ENCODE data around the gene RAI1.

Gene RAI1

DNA sequence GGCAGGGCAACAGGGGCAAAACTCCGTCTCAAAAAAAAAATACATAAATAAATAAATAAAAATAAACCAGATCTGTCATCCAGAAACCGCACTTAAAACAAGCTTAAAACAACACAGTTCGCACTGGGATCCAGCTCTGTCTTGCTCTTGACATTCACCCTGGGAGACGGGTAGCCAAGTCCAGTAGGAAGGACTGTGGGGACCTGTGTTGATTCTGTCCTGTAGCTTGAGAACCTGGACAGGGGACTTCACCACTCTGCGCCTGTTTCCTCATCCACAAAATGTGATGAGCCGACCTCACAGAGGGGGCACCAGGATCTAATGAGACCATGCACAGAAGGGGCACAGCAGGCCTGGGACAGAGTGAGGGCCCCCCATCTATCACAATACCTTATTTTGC is 1.5 kb upstream of the RAI1 start:
- TF ChIP-seq RARB (CRISPR knock-in tag; IDR thresholded peaks at IDR 0.05) (no peak), ZNF70 (CRISPR knock-in tag; IDR thresholded peaks at IDR 0.05) (no peak), POU6F1 (CRISPR knock-in tag; IDR thresholded peaks at IDR 0.05; ENCODE audit: borderline replicate concordance, low read depth) (no peak), GLIS3 (CRISPR knock-in tag; IDR thresholded peaks at IDR 0.05) (no peak), ZFP30 (CRISPR knock-in tag; IDR thresholded peaks at IDR 0.05) (no peak)
- ATAC-seq, result no peak

DNA sequence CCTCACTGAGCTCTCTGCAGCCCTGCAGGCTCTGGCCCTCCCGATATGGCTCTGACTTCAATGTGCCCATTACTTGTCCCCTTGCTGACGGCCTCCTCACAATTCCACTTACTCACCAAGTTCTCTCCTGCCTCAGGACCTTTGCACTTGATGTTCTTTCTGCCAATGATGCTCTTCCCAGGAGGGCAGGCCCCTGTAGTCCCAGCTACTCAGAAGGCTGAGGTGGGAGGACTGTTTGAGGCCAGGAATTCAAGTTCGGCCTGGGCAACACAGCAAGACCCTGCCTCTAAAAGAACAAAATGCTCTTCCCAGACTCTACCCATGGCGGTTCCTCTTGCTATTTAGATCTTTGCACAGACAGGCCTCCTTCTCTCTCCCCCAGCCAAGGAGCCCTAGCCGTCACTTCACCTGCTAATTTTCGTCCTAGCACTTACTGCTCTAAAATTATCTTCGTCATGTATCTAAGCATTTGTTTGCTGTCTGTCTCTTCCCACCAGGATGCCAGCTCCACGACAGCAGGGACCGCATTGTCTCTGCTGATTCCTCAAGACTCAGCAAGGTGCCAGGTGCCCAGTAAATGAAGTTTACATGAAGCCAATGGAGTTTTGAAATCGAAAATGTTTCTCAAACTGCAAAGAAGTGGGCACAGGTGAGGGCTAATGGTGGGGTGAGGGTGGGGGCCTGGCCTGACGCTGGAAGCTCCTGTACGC is 626 bp upstream of the RAI1 start:
- no peak for ATAC-seq
- TF ChIP-seq ARNTL (CRISPR knock-in tag; IDR thresholded peaks at IDR 0.05; ENCODE audit: borderline replicate concordance, low read depth), result no peak
- no peak for TF ChIP-seq OSR1 (CRISPR knock-in tag; IDR thresholded peaks at IDR 0.05)
- no peak for TF ChIP-seq POU6F1 (CRISPR knock-in tag; IDR thresholded peaks at IDR 0.05; ENCODE audit: borderline replicate concordance, low read depth)
- TF ChIP-seq TCF4 (CRISPR knock-in tag; IDR thresholded peaks at IDR 0.05; ENCODE audit: borderline replicate concordance), result no peak
- TF ChIP-seq CSDC2 (CRISPR knock-in tag; IDR thresholded peaks at IDR 0.05), result no peak
- TF ChIP-seq GLIS3 (CRISPR knock-in tag; IDR thresholded peaks at IDR 0.05), result no peak
- TF ChIP-seq CREB5 (CRISPR knock-in tag; IDR thresholded peaks at IDR 0.05; ENCODE audit: low read depth), result no peak
- no peak for TF ChIP-seq ZNF565 (CRISPR knock-in tag; conservative IDR thresholded peaks at IDR 0.05; ENCODE audit: low read depth)
- no peak for TF ChIP-seq ZNF70 (CRISPR knock-in tag; IDR thresholded peaks at IDR 0.05)
- no peak for TF ChIP-seq BACH2 (CRISPR knock-in tag; IDR thresholded peaks at IDR 0.05; ENCODE audit: borderline replicate concordance)
- no peak for TF ChIP-seq ISL1 (CRISPR knock-in tag; IDR thresholded peaks at IDR 0.05)
- TF ChIP-seq ESRRG (CRISPR knock-in tag; IDR thresholded peaks at IDR 0.05), result no peak
- no peak for TF ChIP-seq PATZ1 (CRISPR knock-in tag; IDR thresholded peaks at IDR 0.05; ENCODE audit: borderline replicate concordance)
- no peak for TF ChIP-seq ZFP30 (CRISPR knock-in tag; IDR thresholded peaks at IDR 0.05)
- no peak for TF ChIP-seq TOX (CRISPR knock-in tag; IDR thresholded peaks at IDR 0.05; ENCODE audit: borderline replicate concordance)

DNA sequence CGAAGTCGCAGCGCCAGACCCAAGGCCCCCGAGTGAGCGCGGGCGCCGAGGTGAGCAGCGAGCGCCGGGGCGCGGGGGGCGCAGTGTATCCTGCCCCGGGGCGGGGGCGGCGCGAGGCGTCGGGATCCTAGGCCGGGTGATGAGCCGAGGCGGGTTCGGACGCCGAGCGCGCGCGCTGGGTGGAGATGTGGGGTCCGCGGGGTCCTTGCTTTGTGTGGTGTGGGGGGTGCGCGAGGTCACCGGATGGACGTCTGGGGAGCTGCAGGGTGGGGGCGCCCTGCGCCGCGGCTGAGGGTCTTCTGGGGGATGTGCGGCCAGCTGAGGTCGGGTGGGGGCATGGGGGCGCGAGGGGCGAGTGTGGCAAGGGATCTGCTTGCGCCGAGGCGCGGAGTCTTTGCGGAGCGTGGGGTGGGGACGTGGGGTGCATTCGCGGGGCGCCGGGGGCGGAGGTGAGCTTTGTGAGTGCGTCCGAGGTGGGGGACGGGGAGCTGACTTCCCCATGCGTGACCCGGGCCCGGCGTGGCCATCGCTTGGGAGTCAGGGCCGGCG is 560 bp downstream of the RAI1 start:
- TF ChIP-seq ARNTL (CRISPR knock-in tag; IDR thresholded peaks at IDR 0.05; ENCODE audit: borderline replicate concordance, low read depth) (no peak), PPARA (CRISPR knock-in tag; IDR thresholded peaks at IDR 0.05; ENCODE audit: borderline replicate concordance) (no peak)
- peak; percentile 5; the same call in 2 of the 3 replicates for ATAC-seq

- peak; percentile 62 for ATAC-seq
- TF ChIP-seq ARNTL (CRISPR knock-in tag; IDR thresholded peaks at IDR 0.05; ENCODE audit: borderline replicate concordance, low read depth) (no peak), ZFP3 (CRISPR knock-in tag; IDR thresholded peaks at IDR 0.05) (no peak), ZFP30 (CRISPR knock-in tag; IDR thresholded peaks at IDR 0.05) (no peak), OSR1 (CRISPR knock-in tag; IDR thresholded peaks at IDR 0.05) (no peak), PATZ1 (CRISPR knock-in tag; IDR thresholded peaks at IDR 0.05; ENCODE audit: borderline replicate concordance) (no peak), TOX (CRISPR knock-in tag; IDR thresholded peaks at IDR 0.05; ENCODE audit: borderline replicate concordance) (no peak), BACH2 (CRISPR knock-in tag; IDR thresholded peaks at IDR 0.05; ENCODE audit: borderline replicate concordance) (no peak)
- TF ChIP-seq, protein P1, sequence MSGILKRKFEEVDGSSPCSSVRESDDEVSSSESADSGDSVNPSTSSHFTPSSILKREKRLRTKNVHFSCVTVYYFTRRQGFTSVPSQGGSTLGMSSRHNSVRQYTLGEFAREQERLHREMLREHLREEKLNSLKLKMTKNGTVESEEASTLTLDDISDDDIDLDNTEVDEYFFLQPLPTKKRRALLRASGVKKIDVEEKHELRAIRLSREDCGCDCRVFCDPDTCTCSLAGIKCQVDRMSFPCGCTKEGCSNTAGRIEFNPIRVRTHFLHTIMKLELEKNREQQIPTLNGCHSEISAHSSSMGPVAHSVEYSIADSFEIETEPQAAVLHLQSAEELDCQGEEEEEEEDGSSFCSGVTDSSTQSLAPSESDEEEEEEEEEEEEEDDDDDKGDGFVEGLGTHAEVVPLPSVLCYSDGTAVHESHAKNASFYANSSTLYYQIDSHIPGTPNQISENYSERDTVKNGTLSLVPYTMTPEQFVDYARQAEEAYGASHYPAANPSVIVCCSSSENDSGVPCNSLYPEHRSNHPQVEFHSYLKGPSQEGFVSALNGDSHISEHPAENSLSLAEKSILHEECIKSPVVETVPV (CRISPR knock-in tag; IDR thresholded peaks at IDR 0.05), result no peak
Measured at GRCh38 chr17:17682293-17682736, 1.1 kb downstream of the RAI1 start.

Data from SK-N-SH treated with all-trans-retinoic acid at 6 μM for 48 hours (cell line).